Hepatocyte (in vitro differentiated cells): Measurements from ENCODE around the gene TNFRSF1B. TPM values are rescaled to one million over a fixed set of nuclear protein-coding genes. Genes with fewer than 3 reads are reported as not detected.

Experiments
- DNase-seq: peaks from one replicate; pipeline ENCODE4 v3.0.0-alpha.2; 2016; ENCODE audit warnings: low spot score
- H2AFZ ChIP-seq: fragments of 200-600 bp; sonication (generic); 2 replicates; pipeline ENCODE4 v1.6.0; 2016; ENCODE audit warnings: antibody characterized with exemption, mild to moderate bottlenecking
- H3K27ac ChIP-seq: fragments of 200-600 bp; sonication (generic); 2 replicates; pipeline ENCODE4 v1.5.1; 2016; ENCODE audit warnings: mild to moderate bottlenecking
- H3K27me3 ChIP-seq: fragments of 200-600 bp; sonication (generic); 2 replicates; pipeline ENCODE4 v1.6.1; 2016
- H3K36me3 ChIP-seq: fragments of 200-600 bp; sonication (generic); replicated peaks from 2 replicates; pipeline ENCODE4 v1.5.1; 2016; ENCODE audit warnings: low read depth; ENCODE audit not compliant: insufficient read depth
- H3K4me1 ChIP-seq: fragments of 200-600 bp; sonication (generic); 2 replicates; pipeline ENCODE4 v1.5.1; 2016; ENCODE audit warnings: mild to moderate bottlenecking, moderate library complexity; ENCODE audit not compliant: insufficient read depth
- H3K4me2 ChIP-seq: fragments of 200-600 bp; sonication (generic); 2 replicates; pipeline ENCODE4 v1.6.0; 2016
- H3K4me3 ChIP-seq: fragments of 200-600 bp; sonication (generic); 2 replicates; pipeline ENCODE4 v1.5.1; 2016; ENCODE audit warnings: mild to moderate bottlenecking
- H3K79me2 ChIP-seq: fragments of 200-600 bp; sonication (generic); 2 replicates; pipeline ENCODE4 v1.6.0; 2017; ENCODE audit warnings: mild to moderate bottlenecking
- H3K9me2 ChIP-seq: fragments of 200-600 bp; sonication (generic); replicated peaks from 2 replicates; pipeline ENCODE4 v1.6.0; 2017; ENCODE audit warnings: mild to moderate bottlenecking; ENCODE audit not compliant: insufficient read depth
- H3K9me3 ChIP-seq: fragments of 200-600 bp; sonication (generic); 2 replicates; pipeline ENCODE4 v1.5.1; 2016; ENCODE audit warnings: low read depth, mild to moderate bottlenecking
- H4K20me1 ChIP-seq: fragments of 200-600 bp; sonication (generic); 2 replicates; pipeline ENCODE4 v1.6.0; 2016; ENCODE audit warnings: mild to moderate bottlenecking; ENCODE audit not compliant: insufficient read depth, poor library complexity, severe bottlenecking
- EZH2 ChIP-seq: fragments of 200-600 bp; sonication (generic); IDR thresholded peaks from 2 replicates; pipeline ENCODE4 v1.6.1; 2016; ENCODE audit warnings: antibody characterized with exemption, mild to moderate bottlenecking, borderline replicate concordance
- EZH2phosphoT487 ChIP-seq: fragments of 200-600 bp; sonication (generic); IDR thresholded peaks from one replicate; pipeline ENCODE4 v1.6.1; 2018; ENCODE audit warnings: antibody characterized with exemption, mild to moderate bottlenecking, low read depth, moderate library complexity; ENCODE audit not compliant: unreplicated experiment, severe bottlenecking
- WGBS: methylation state at CpG from one replicate; pipeline ENCODE4 v1.1.6; 2016; ENCODE audit warnings: low lambda C conversion rate; ENCODE audit errors: missing lambda C conversion rate; 5-methylcytosine and 5-hydroxymethylcytosine counted together
- polyA plus RNA-seq: library from polyadenylated mRNA; unstranded; fragments of >200 nt; fragmentation: Nextera tagmentation; extraction: Ambion mirVana; gene quantifications from 2 replicates; pipeline ENCODE4 v1.2.1, GENCODE V29; 2016
- total RNA-seq: library from RNA; depleted of rRNA; stranded (reverse); fragments of >200 nt; gene quantifications from 2 replicates; pipeline ENCODE4 v1.2.3, GENCODE V29; 2014
- TF ChIP-seq, protein P1 (sequence below): fragments of 200-600 bp; sonication (generic); IDR thresholded peaks from 2 replicates; pipeline ENCODE4 v1.5.1; 2016; ENCODE audit warnings: antibody characterized with exemption, mild to moderate bottlenecking; ENCODE audit not compliant: poor library complexity

The TNFRSF1B gene
- total and polyA plus RNA-seq, 2 experiments from 2014 or later: 4.3 to 13.4 TPM

DNA sequence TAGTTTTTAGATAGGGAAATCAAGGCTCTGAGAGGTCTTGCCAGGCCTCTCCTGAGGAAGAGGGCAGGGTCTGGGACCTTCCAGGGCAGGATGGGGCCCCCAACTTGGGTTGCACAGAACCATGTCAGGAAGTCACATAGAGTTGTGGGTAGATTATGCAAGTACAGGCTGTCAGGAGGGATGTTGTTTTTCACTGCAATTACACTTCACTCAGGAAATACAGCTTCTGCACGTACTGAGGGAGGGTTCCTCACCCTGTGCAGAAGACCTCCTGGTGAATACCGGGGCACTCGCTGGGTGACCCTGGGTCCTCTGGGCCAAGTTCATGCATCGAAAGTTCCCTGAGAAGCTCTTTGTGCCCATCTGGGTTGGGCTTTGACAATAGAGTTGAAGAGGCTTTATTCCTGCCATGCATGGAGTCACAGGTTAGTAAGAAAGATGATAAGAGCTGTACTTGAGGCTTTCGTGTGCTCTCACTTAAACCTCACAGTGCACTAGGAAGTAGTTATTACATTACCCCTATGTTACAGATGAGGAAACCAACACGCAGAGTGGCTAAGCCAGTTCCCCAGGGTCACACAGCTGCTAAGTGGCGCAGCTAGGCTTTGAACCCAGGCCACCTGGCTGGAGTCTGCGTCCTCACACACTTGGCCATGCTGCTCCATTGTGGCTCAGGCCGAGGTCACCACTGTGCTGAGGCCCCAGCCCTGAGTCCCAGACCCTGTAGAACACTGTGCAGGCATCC, 16.2 kb upstream of the TNFRSF1B start:
- Histone ChIP-seq H3K4me3 (no peak overlapping the region), H2AFZ (no peak overlapping the region), H3K36me3 (no peaks in the 10 kb centered on the region), H3K27ac (no peak overlapping the region), H3K4me2 (no peak overlapping the region), H4K20me1 (no peaks in the 10 kb centered on the region), H3K27me3 (no peaks in the 10 kb centered on the region), H3K9me2 (no peaks in the 10 kb centered on the region), H3K4me1 (peaks cover 14% of the 10 kb centered on the region), H3K9me3 (no peaks in the 10 kb centered on the region), H3K79me2 (no peaks in the 10 kb centered on the region)
- TF ChIP-seq, protein P1, sequence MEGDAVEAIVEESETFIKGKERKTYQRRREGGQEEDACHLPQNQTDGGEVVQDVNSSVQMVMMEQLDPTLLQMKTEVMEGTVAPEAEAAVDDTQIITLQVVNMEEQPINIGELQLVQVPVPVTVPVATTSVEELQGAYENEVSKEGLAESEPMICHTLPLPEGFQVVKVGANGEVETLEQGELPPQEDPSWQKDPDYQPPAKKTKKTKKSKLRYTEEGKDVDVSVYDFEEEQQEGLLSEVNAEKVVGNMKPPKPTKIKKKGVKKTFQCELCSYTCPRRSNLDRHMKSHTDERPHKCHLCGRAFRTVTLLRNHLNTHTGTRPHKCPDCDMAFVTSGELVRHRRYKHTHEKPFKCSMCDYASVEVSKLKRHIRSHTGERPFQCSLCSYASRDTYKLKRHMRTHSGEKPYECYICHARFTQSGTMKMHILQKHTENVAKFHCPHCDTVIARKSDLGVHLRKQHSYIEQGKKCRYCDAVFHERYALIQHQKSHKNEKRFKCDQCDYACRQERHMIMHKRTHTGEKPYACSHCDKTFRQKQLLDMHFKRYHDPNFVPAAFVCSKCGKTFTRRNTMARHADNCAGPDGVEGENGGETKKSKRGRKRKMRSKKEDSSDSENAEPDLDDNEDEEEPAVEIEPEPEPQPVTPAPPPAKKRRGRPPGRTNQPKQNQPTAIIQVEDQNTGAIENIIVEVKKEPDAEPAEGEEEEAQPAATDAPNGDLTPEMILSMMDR: no peak
- TF ChIP-seq EZH2phosphoT487: no peak
- TF ChIP-seq EZH2: no peak
- no peak for DNase-seq
- WGBS: 92% methylated on average over 9 of the region's 9 CpGs

DNA sequence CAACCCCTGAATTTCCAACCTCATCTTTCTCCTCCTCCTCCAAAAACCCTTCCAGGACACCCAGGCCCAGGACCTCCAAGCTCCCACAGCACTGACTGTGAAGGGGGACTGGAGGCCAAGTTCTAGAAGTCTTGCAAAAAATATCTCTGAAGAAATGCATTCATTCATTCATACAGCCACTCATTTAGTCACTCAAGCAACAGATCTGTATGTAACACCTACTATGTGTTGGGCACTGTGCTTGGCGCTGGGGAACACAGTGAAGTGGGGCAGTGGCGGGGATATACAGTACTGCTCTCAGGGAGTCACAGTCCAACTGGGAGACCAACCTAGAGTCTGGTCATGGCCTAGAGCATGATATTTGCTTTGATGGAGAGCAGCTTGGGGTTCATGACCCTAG, 15.3 kb upstream of the TNFRSF1B start:
- Histone ChIP-seq H3K27ac (no peak overlapping the region), H3K4me1 (peaks cover 14% of the 10 kb centered on the region), H3K9me3 (no peaks in the 10 kb centered on the region), H2AFZ (no peak overlapping the region), H4K20me1 (no peaks in the 10 kb centered on the region), H3K36me3 (no peaks in the 10 kb centered on the region), H3K79me2 (no peaks in the 10 kb centered on the region), H3K9me2 (no peaks in the 10 kb centered on the region), H3K27me3 (no peaks in the 10 kb centered on the region), H3K4me2 (no peak overlapping the region), H3K4me3 (no peak overlapping the region)
- 94% methylated on average over 2 of the region's 2 CpGs for WGBS
- no peak for TF ChIP-seq EZH2
- TF ChIP-seq, protein P1: no peak
- no peak for TF ChIP-seq EZH2phosphoT487
- DNase-seq: no peak

DNA sequence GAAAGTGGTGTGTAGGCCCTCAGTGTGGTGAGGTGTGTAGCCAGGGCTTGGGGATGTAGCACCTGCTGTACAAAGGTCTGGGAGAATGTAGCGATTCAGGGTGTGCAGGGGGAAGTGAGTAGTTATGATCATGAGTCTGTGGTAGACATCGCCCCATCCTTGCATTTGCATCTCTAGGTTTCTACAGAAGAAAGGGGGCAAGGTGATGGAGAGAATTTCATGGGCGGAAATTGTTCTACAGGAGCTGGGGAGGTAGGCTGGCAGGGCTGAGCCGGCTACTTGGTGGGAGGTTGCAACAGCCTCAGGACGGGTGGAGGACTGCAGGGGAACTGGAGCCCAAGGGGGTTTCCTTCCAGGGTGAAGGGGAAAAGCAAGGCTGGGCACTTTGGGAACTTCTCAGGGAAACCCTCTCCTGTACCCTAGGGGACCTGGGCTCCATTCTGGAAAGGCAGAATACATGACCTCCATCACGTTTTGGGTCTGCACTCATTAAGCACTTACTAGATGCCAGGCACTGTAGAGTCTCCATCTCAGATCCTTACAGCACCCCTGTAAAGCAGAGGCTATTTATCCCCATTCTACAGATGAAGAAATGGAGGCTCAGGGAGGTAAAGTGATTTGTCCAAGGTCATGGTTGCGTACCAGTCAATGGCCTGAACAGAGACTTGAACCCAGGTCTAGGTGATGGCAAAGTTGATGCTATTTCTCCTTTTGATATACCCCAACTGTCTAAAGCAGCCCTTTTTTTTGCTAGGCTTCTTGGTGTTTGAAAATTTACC, 14.5 kb upstream of the TNFRSF1B start:
- H3K27me3 ChIP-seq: no peaks in the 10 kb centered on the region
- DNase-seq: no peak
- no peak overlapping the region for H3K4me3 ChIP-seq
- H3K36me3 ChIP-seq: no peaks in the 10 kb centered on the region
- H3K4me1 ChIP-seq: peaks cover 14% of the 10 kb centered on the region
- H3K27ac ChIP-seq: no peak overlapping the region
- no peak overlapping the region for H2AFZ ChIP-seq
- 84% methylated on average over 7 of the region's 7 CpGs for WGBS
- TF ChIP-seq EZH2 (no peak), EZH2phosphoT487 (no peak)
- TF ChIP-seq, protein P1: no peak
- no peaks in the 10 kb centered on the region for H3K9me2 ChIP-seq
- H3K9me3 ChIP-seq: no peaks in the 10 kb centered on the region
- H4K20me1 ChIP-seq: no peaks in the 10 kb centered on the region
- no peak overlapping the region for H3K4me2 ChIP-seq
- no peaks in the 10 kb centered on the region for H3K79me2 ChIP-seq
